Measurements from ENCODE around the gene LRFN4.

The LRFN4 gene

DNA sequence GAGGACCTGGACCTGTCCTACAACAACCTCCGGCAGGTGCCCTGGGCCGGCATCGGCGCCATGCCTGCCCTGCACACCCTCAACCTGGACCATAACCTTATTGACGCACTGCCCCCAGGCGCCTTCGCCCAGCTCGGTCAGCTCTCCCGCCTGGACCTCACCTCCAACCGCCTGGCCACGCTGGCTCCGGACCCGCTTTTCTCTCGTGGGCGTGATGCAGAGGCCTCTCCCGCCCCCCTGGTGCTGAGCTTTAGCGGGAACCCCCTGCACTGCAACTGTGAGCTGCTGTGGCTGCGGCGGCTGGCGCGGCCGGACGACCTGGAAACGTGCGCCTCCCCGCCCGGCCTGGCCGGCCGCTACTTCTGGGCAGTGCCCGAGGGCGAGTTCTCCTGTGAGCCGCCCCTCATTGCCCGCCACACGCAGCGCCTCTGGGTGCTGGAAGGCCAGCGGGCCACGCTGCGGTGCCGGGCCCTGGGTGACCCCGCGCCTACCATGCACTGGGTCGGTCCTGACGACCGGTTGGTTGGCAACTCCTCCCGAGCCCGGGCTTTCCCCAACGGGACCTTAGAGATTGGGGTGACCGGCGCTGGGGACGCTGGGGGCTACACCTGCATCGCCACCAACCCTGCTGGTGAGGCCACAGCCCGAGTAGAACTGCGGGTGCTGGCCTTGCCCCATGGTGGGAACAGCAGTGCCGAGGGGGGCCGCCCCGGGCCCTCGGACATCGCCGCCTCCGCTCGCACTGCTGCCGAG, 1.5 kb downstream of the LRFN4 start:
- DNase-seq (ENCODE audit: low spot score) = no peak

DNA sequence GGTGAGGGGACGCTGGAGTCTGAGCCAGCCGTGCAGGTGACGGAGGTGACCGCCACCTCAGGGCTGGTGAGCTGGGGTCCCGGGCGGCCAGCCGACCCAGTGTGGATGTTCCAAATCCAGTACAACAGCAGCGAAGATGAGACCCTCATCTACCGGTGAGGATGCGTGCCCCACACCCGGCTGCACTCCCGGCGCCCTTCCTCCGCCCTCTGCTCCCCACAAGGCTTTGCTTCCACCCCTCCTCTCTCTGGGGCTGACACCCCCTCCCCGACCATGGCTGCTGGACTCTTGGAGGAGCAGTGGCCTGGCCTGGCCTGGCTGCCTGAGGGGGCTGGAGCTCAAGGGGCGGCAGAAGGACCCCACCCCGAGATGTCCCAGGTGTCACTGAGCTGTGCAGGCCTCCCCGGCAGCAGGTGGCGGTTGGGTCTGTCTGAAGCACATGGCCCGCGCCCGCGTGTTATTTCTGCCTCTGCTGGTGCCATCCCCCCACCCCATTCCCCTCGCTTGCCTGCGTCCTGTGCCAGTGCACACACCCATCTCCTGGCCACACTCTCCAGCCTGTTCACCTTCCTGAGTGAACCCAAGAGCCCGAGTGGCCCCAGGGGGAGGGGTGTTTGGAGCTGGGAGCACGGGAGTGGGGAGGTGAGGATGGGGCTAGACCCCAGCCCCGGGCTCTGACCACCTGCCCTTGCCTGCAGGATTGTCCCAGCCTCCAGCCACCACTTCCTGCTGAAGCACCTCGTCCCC, 2.2 kb downstream of the LRFN4 start:
- DNase-seq (ENCODE audit: low spot score) = no peak

DNA sequence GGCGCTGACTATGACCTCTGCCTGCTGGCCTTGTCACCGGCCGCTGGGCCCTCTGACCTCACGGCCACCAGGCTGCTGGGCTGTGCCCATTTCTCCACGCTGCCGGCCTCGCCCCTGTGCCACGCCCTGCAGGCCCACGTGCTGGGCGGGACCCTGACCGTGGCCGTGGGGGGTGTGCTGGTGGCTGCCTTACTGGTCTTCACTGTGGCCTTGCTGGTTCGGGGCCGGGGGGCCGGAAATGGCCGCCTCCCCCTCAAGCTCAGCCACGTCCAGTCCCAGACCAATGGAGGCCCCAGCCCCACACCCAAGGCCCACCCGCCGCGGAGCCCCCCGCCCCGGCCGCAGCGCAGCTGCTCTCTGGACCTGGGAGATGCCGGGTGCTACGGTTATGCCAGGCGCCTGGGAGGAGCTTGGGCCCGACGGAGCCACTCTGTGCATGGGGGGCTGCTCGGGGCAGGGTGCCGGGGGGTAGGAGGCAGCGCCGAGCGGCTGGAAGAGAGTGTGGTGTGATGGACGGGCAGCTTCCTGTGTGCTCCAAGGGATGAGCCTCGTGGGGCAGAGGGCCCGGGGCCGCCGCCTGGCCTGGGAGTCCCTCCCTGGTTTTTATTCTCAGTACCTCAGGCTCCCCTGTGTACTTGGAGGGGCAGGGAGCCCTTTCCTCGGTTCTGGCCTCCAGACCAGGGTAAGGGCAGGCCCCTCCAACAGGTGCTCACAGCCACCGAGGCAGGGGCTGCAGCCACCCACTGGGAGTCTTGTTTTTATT, 3.0 kb downstream of the LRFN4 start:
- DNase-seq (ENCODE audit: low spot score) = no peak

DNA sequence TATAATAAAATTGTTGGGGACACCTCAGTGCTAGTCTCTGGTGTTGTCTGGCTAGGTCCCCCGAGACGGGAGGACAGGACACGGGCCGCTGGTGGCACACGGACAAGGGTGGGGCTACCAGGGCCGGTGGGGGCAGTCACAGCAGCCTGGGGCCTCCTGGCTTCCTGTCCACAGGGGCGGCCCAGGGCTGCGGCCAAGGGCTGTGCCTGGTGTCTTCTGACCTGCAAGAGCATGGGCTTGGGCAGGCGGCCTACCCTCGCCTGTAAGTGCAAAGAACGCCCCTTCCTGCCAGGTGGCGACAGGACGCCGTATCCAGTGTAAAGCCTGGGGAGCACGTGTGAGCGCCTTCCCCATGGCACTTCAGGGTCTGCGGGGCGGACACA, 3.6 kb downstream of the LRFN4 start:
- DNase-seq (ENCODE audit: low spot score) = no peak

- no peak for DNase-seq (ENCODE audit: low spot score)
Measured at GRCh38 chr11:66861038-66861773, 4.3 kb downstream of the LRFN4 start.

GRCh38 chr11:66861774-66862558, 5.1 kb downstream of the LRFN4 start:
- no peak for DNase-seq (ENCODE audit: low spot score)

DNA sequence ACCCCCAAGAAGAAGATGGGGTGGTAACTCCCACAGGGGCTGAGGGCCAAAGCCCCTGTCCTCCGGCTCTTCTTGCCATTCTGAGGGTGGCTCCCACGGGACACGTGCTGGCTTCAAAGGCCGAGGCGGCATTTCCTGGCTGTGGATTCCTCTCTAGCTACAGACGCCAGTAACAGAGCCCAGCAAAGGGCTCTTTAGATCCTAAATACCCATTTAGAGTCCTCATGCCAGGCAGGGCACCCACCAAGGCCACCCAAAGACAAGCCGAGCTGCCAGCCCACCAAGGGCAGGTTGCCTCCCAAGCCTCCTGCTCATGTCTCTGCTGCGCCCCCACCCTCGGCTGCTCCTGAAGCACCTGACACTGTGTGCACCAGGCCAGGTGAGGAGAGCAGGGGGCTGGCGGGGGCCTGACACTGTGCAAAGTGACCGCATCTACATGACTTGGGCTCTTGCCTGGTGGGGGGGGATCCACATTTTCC, 5.7 kb downstream of the LRFN4 start:
- no peak for DNase-seq (ENCODE audit: low spot score)

- DNase-seq (ENCODE audit: low spot score) = no peak
Measured at GRCh38 chr11:66863428-66864125, 6.7 kb downstream of the LRFN4 start.

DNA sequence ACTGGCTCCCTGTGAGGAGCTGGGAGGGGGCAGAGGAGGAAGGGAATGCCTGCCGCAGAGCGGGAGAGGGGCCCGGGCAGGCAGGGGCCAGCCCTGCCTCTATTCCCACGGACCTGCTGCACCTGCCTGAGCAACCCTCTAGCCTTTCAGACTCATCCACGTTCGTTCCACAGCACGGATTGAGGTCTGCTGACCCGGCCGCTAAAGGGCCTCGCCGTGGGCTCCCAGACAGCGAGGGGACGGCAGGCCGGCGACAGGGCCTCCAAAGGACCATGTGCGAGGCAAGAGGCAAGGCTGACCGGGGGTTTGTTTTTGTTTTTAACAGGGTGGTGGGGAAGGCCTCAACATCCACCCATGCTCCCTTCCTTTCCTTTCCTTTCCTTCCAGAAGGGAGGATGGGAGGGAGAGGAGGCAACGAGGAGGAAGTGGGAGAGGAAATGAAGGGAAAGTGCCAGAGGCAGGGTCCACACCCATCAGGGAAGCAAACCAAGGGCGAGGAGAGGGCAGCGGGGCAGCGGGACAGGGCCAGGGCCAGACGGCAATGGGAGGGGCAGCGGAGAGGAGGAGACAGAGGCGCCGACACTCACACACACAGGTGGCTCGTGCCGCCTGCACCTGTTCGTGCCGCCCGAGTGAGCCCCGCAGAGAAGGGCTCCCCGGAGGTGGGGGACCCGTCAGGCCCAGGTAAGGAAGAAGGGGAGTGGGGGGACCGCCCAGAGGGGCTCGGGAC, 7.5 kb downstream of the LRFN4 start:
- DNase-seq (ENCODE audit: low spot score) = no peak

DNA sequence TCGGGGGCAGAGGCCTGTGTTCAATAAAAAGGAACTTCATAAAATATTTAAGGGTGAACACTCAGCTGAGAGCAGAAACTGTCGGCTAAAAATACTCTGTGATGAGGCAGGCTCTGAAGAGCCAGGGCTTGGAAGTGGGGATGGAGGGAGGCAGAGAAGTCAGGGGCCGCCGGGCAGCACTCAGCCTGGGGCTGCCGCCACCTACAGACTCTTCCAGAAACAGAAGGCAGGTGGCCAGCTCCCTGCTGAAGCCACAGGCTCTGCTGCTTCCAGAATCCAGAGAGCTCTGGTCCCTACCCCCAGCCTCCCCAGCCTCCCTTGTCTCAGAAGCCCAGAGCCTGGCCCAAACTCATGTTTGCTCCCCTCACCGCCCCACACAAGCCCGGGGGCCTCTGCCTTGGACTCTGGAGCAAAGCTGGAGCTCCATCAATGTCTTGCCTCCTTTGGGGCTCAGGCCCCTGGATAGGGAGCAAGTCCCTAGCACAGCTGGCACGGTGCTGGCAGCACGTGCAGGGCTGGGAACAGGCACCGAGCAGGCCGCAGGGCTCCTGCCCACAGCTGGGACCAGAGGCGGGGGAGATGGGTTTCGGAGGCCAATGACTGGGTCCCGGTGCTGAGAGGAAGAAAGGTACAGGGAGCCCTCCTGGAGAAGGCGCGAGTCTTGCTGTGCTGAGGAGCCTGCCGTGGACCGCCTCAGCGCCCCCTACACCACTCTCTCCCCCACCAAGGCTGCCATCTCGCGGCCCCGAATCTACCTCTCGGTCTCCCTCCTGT, 8.2 kb downstream of the LRFN4 start:
- DNase-seq (ENCODE audit: low spot score) = no peak

DNA sequence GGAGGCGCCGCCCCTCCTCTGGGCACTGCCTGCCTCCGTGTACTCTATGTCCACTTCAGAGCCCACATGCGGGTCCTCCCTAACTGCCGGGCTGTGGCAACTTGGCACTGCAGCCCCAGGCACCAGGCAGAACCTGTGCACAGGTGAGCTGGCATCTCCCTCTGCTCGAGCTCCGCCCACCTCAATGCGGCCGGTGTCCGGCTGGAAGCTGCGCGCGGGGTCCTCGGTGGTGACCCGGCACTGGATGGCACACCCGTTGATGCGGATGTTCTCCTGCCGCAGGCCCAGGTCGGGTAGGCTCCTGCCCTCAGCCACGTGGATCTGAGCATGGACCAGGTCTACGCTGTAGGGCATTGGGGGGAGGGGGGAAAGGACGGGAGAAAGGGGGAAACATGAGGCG, 9.1 kb downstream of the LRFN4 start:
- DNase-seq (ENCODE audit: low spot score) = no peak

DNA sequence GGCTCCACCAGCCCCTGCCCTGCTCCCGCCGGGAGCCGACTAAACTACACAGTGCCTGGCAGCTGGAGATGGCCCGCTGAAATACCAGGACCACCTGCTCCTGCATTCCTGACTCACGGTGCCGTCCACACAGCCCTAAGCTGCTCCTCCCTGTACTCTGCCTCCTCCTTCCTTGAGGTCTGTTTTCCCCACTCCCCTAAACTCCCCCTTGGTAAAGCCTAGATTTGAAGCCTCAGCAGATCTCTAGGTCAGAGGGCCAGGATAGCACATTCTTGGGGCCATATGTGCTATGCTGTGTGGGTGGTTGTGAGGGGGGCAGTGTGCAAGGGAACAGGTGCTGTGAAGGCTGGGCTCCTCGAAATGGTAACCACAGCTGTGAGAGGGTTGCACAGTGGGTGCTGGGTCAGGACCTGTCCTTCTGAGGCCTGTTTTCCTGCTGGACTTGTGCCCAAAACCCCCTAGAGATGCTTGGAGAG, 9.7 kb downstream of the LRFN4 start:
- no peak for DNase-seq (ENCODE audit: low spot score)

DNA sequence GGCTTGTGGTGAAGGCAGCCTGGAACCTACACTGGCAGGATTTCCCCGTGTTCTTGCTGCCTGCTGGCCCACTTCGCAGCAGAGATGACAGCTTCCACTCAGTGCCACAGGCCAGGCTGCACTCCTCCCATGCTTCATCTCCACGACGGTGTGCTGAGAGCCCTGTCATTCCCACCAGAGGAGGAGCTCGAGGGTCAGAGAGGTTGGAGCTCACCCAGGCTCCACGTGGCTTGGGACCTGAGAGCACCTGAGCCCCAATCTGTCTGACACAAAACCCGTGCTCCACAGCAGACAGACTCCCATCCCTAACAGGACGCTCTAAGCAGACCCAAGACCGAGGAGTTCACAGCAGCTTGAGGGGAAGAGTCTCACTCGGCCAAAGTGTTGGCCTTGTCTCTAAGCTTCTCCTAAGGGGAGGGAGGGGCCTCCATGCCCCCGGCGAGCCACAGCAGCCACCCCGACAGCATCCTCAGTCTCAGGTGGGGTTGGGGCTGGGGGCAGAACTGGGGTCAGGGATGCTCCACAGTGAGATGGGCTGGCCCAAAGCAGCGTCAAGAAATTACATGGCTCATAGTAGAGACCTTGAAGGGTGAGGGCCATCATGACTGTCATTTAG, 10.7 kb downstream of the LRFN4 start:
- DNase-seq (ENCODE audit: low spot score) = no peak

DNA sequence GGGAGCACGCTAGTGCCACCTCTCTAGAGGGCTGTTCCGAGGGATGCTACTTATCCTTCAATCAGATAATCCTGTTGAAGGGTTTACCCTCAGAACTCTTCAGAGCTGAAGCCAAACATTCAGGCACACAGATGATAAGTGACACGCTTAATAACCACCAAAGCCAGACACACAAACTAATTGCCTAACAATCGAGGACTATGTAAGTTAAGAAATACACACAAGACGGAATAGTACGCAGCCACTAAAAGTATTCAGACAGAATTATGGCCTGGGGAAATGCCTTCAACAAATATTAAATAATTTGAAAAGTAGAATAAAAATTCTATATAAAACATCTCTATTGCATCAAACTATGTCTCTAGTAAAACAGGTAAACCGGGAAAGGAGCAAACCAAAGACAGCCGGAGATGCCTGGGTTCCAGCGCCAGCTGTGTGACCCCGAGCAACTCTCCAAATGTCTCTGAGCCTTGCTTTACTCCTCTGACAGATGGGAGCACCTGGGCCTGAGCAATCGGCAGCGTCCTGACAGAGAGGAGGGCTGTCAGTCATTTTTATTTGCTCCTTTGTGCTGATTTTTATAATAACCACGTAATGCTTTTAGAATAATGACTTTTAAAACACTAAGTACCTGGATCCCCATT, 11.3 kb downstream of the LRFN4 start:
- DNase-seq (ENCODE audit: low spot score) = no peak

DNA sequence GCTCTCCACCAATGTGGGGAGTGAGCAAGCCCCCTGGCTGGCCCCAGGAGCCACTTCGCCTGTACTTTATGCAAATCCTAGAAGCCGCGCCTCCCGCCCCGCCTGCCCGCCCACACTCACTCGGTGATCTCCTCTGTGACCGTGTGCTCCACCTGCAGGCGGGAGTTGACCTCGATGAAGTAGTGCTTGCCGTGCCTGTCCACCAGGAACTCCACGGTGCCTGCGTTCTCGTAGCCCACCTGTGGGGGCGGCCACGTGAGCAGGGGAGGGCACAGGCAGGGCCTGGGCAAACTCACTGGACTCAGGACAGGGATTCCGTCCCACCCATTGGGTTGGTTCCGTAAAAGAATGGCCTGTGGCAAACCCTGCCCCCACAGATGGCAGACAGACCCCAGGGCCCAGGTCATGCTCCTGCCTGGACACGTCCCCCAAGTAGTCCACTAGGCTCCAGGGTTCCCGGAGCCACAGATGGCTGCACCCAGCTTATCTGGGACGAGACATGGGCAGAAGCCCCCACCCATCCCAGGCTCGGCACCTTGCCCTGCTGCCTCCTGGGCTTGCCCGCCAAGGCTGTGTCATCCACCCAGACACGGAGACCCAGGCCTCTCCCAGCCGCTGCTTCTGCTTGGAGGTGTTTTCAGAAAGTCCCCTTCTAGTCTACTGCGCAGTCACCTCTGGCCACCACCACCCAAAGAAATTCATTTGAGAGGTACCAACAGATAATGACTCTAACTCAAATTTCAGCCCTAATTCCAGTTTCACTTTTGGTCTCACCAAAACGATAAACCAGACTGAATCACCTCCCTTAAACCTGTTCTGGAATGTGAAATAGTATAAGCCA, 12.1 kb downstream of the LRFN4 start:
- peak; percentile 79 for DNase-seq (ENCODE audit: low spot score)

- no peak for DNase-seq (ENCODE audit: low spot score)
Measured at GRCh38 chr11:66869567-66869870, 12.7 kb downstream of the LRFN4 start.

DNA sequence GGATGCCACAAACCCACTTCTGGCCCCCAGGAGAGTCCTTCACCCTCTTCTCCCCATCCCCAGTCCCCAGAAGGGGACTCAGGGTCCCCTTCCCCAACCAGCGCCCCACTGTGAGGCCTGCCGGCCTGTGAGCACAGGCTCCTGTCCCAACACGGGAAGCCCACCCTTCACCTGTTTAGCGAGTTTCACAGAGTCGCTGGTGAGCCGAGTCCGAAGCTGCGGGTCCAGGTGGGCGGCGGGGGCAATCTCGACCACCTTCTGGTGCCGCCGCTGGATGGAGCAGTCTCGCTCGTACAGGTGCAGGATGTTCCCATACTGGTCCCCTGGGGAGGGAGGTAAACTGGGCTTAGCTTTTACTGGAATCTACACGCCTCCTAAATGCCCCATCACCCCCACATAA, 13.3 kb downstream of the LRFN4 start:
- DNase-seq (ENCODE audit: low spot score) = no peak

All from activated CD4-positive, alpha-beta T cell treated with anti-CD3 and anti-CD28 coated beads, Interleukin-2, Interleukin-4, amounts not matched to agents 100 ng/mL and 50 ng/mL, durations not matched to agents 16 hours and 8 hours (primary cell).